BLaER1 treated with 17β-estradiol and CSF1 and Interleukin-3, amounts not matched to agents 10 nM and 100 nM (cell line): ENCODE measurements around the gene SLC25A22.

Experiments
- H3K27ac ChIP-seq, 11 experiments: shearing (Covaris generic); formaldehyde crosslinking; 2 replicates each; pipeline ENCODE4 v1.8.1; 2022
- H3K27me3 ChIP-seq, 11 experiments: shearing (Covaris generic); formaldehyde crosslinking; 2 replicates each; pipeline ENCODE4 v1.8.1; 2022
- H3K36me3 ChIP-seq, 11 experiments: shearing (Covaris generic); formaldehyde crosslinking; 2 replicates each; pipeline ENCODE4 v1.8.1; 2022
- H3K4me1 ChIP-seq, 10 experiments: shearing (Covaris generic); formaldehyde crosslinking; 2 replicates each; pipeline ENCODE4 v1.8.1; 2022
- H3K4me2 ChIP-seq, 11 experiments: shearing (Covaris generic); formaldehyde crosslinking; 2 replicates each; pipeline ENCODE4 v1.8.1; 2022
- H3K4me3 ChIP-seq, 10 experiments: shearing (Covaris generic); formaldehyde crosslinking; 2 replicates each; pipeline ENCODE4 v1.8.1; 2022
- H3K9ac ChIP-seq, 11 experiments: shearing (Covaris generic); formaldehyde crosslinking; 2 replicates each; pipeline ENCODE4 v1.8.1; 2022
- H3K9me3 ChIP-seq, 11 experiments: shearing (Covaris generic); formaldehyde crosslinking; replicated peaks in 1 of 11; 2 replicates each; pipeline ENCODE4 v1.8.1; 2022
- H4K20me1 ChIP-seq, 11 experiments: shearing (Covaris generic); formaldehyde crosslinking; 2 replicates each; pipeline ENCODE4 v1.8.1; 2022
- Cebpa-rat ChIP-seq, 11 experiments: shearing (Covaris generic); IDR thresholded peaks; 2 replicates each; pipeline ENCODE4 v1.8.1; 2022

Gene SLC25A22

GRCh38 chr11:837189-837989 lies 39.3 kb upstream of the SLC25A22 start:
- Histone ChIP-seq H3K4me1 (peaks cover 37 to 62% (median 44%) of the 10 kb centered on the region in 10 experiments), H3K36me3 (peaks cover 46 to 53% (median 52%) of the 10 kb centered on the region in 11 experiments), H3K27ac (no peak overlapping the region), H3K9me3 (no peaks in the 10 kb centered on the region), H3K4me2 (no peak overlapping the region), H4K20me1 (peaks cover 74 to 92% (median 86%) of the 10 kb centered on the region in 11 experiments), H3K4me3 (no peak overlapping the region), H3K9ac (0 out of 22 replicates have a peak overlapping the region, but pooled peaks of 1 of the 11 experiments have one; percentile 11), H3K27me3 (peaks cover 2 to 24% (median 10%) of the 10 kb centered on the region in 11 experiments)
- no peak for TF ChIP-seq Cebpa-rat (IDR thresholded peaks at IDR 0.05)

GRCh38 chr11:836700-837099 lies 38.6 kb upstream of the SLC25A22 start:
- no peak for TF ChIP-seq Cebpa-rat (IDR thresholded peaks at IDR 0.05)
- H3K27me3 ChIP-seq = peaks cover 9 to 31% (median 17%) of the 10 kb centered on the region in 11 experiments
- no peak overlapping the region for H3K4me2 ChIP-seq
- H3K4me1 ChIP-seq = peaks cover 44 to 69% (median 51%) of the 10 kb centered on the region in 10 experiments
- H3K27ac ChIP-seq = no peak overlapping the region
- H3K9me3 ChIP-seq = no peaks in the 10 kb centered on the region
- H3K4me3 ChIP-seq = no peak overlapping the region
- H3K9ac ChIP-seq = no peak overlapping the region
- peaks cover 69 to 93% (median 88%) of the 10 kb centered on the region in 11 experiments for H4K20me1 ChIP-seq
- H3K36me3 ChIP-seq = peaks cover 46 to 53% (median 52%) of the 10 kb centered on the region in 11 experiments

GRCh38 chr11:836274-836673 lies 38.2 kb upstream of the SLC25A22 start:
- H3K9ac ChIP-seq = no peak overlapping the region
- peaks cover 13 to 35% (median 21%) of the 10 kb centered on the region in 11 experiments for H3K27me3 ChIP-seq
- no peak overlapping the region for H3K4me3 ChIP-seq
- H3K4me2 ChIP-seq = no peak overlapping the region
- H3K9me3 ChIP-seq = no peaks in the 10 kb centered on the region
- peaks cover 46 to 52% (median 52%) of the 10 kb centered on the region in 11 experiments for H3K36me3 ChIP-seq
- no peak overlapping the region for H3K27ac ChIP-seq
- H4K20me1 ChIP-seq = peaks cover 64 to 93% (median 88%) of the 10 kb centered on the region in 11 experiments
- no peak for TF ChIP-seq Cebpa-rat (IDR thresholded peaks at IDR 0.05)
- peaks cover 44 to 70% (median 52%) of the 10 kb centered on the region in 10 experiments for H3K4me1 ChIP-seq

- Histone ChIP-seq H3K9me3 (no peaks in the 10 kb centered on the region), H4K20me1 (peaks cover 48 to 93% (median 88%) of the 10 kb centered on the region in 11 experiments), H3K27ac (peak overlapping the region in 7 of 11 experiments; percentile 2 to 65 (median 41); a peak in 12 of 22 replicates), H3K4me2 (peak overlapping the region; percentile 90 to 99 (median 98)), H3K4me3 (peak overlapping the region in 9 of 10 experiments; percentile 7 to 86 (median 71); a peak in 14 of 20 replicates), H3K36me3 (peaks cover 32 to 37% (median 36%) of the 10 kb centered on the region in 11 experiments), H3K9ac (peak overlapping the region; percentile 2 to 90 (median 81); a peak in 20 of 22 replicates), H3K27me3 (peaks cover 29 to 51% (median 37%) of the 10 kb centered on the region in 11 experiments), H3K4me1 (peaks cover 50 to 71% (median 55%) of the 10 kb centered on the region in 10 experiments)
- TF ChIP-seq Cebpa-rat (IDR thresholded peaks at IDR 0.05) = no peak
Measured at GRCh38 chr11:834371-835316, 36.6 kb upstream of the SLC25A22 start.

GRCh38 chr11:833849-834311 lies 35.8 kb upstream of the SLC25A22 start:
- H3K4me1 ChIP-seq = peaks cover 57 to 78% (median 62%) of the 10 kb centered on the region in 10 experiments
- peaks cover 42 to 93% (median 88%) of the 10 kb centered on the region in 11 experiments for H4K20me1 ChIP-seq
- H3K4me2 ChIP-seq = peak overlapping the region; percentile 90 to 99 (median 98)
- peak overlapping the region in 7 of 11 experiments; percentile 70 to 81 (median 79); a peak in 12 of 22 replicates for H3K27ac ChIP-seq
- peaks cover 24 to 29% (median 28%) of the 10 kb centered on the region in 11 experiments for H3K36me3 ChIP-seq
- peaks cover 37 to 59% (median 45%) of the 10 kb centered on the region in 11 experiments for H3K27me3 ChIP-seq
- H3K9me3 ChIP-seq = no peaks in the 10 kb centered on the region
- peak overlapping the region; percentile 71 to 86 (median 74) for H3K4me3 ChIP-seq
- peak overlapping the region; percentile 74 to 92 (median 84); a peak in 21 of 22 replicates for H3K9ac ChIP-seq
- TF ChIP-seq Cebpa-rat (IDR thresholded peaks at IDR 0.05) = no peak

GRCh38 chr11:833114-833791 lies 35.2 kb upstream of the SLC25A22 start:
- H3K9ac ChIP-seq = peak overlapping the region; percentile 74 to 92 (median 84)
- TF ChIP-seq Cebpa-rat (IDR thresholded peaks at IDR 0.05) = no peak
- H3K4me1 ChIP-seq = peaks cover 64 to 81% (median 69%) of the 10 kb centered on the region in 10 experiments
- peak overlapping the region; percentile 43 to 83 (median 77) for H3K27ac ChIP-seq
- H3K4me2 ChIP-seq = peak overlapping the region; percentile 90 to 99 (median 98)
- peaks cover 43 to 65% (median 51%) of the 10 kb centered on the region in 11 experiments for H3K27me3 ChIP-seq
- peak overlapping the region; percentile 71 to 86 (median 74) for H3K4me3 ChIP-seq
- peaks cover 18 to 23% (median 22%) of the 10 kb centered on the region in 11 experiments for H3K36me3 ChIP-seq
- H4K20me1 ChIP-seq = peaks cover 37 to 93% (median 88%) of the 10 kb centered on the region in 11 experiments
- H3K9me3 ChIP-seq = no peaks in the 10 kb centered on the region

GRCh38 chr11:832529-833113 lies 34.5 kb upstream of the SLC25A22 start, which contains the start of gene CD151:
CD151 (plus strand) TSS chr11:832952; CDS start chr11:836070, 3,118 bp downstream.
- peak within 1 kb of the TSS; percentile 71 to 86 (median 74) for H3K4me3 ChIP-seq
- peaks cover 50 to 71% (median 58%) of the 10 kb centered on the region in 11 experiments for H3K27me3 ChIP-seq
- peaks cover 31 to 93% (median 88%) of the 10 kb centered on the region in 11 experiments for H4K20me1 ChIP-seq
- peaks cover 70 to 83% (median 73%) of the 10 kb centered on the region in 10 experiments for H3K4me1 ChIP-seq
- peak within 1 kb of the TSS; percentile 43 to 83 (median 77) for H3K27ac ChIP-seq
- no peak for TF ChIP-seq Cebpa-rat (IDR thresholded peaks at IDR 0.05)
- H3K36me3 ChIP-seq = peaks cover 14 to 17% (median 15%) of the 10 kb centered on the region in 11 experiments
- H3K9ac ChIP-seq = peak within 1 kb of the TSS; percentile 74 to 92 (median 84)
- H3K4me2 ChIP-seq = peak within 1 kb of the TSS; percentile 93 to 100 (median 100)
- H3K9me3 ChIP-seq = no peaks in the 10 kb centered on the region
